ENCODE data around the gene ZNF415.
"Not testable (repeated sequence)": the region's sequence is repeated elsewhere in the genome, so short reads cannot be mapped to it uniquely, and the experiment has no call there.

- not testable (repeated sequence) for TF ChIP-seq CTCF (optimal IDR thresholded peaks at IDR 0.05 in 1 of 3, IDR thresholded peaks at IDR 0.05 in 1 of 3, conservative IDR thresholded peaks at IDR 0.05 in 1 of 3; ENCODE audit: extremely low read depth in 1 of 3, insufficient read depth in 2 of 3, low read length in 3 of 3); EZH2 (IDR thresholded peaks at IDR 0.05; ENCODE audit: low read length)
These were observed 36.1 kb downstream of the ZNF415 start for GRCh38 chr19:53096579-53096978.
